Skeletal muscle satellite cell (primary cell): ENCODE measurements around the gene GPC3.

Experiments used
- H3K27me3 ChIP-seq: 2 replicates; pipeline ENCODE4 v1.7.0; 2013; ENCODE audit warnings: low read length; ENCODE audit not compliant: control insufficient read depth, insufficient read depth
- H3K36me3 ChIP-seq: 2 replicates; pipeline ENCODE4 v1.7.0; 2013; ENCODE audit warnings: mild to moderate bottlenecking, control low read depth, low read length; ENCODE audit not compliant: insufficient read depth
- H3K4me1 ChIP-seq: 2 replicates; pipeline ENCODE4 v1.7.0; 2013; ENCODE audit warnings: low read length; ENCODE audit not compliant: control insufficient read depth, insufficient read depth
- H3K4me2 ChIP-seq: 2 replicates; pipeline ENCODE4 v1.7.0; 2013; ENCODE audit warnings: mild to moderate bottlenecking, low read length
- H3K4me3 ChIP-seq: 2 replicates; pipeline ENCODE4 v1.7.0; 2013; ENCODE audit warnings: low read length
- H3K9ac ChIP-seq: 2 replicates; pipeline ENCODE4 v1.7.0; 2013; ENCODE audit warnings: mild to moderate bottlenecking, low read depth, low read length, moderate library complexity
- H3K9me3 ChIP-seq: replicated peaks from 2 replicates; pipeline ENCODE4 v1.7.0; 2013; ENCODE audit warnings: mild to moderate bottlenecking, control low read depth, low read length

The GPC3 gene

DNA sequence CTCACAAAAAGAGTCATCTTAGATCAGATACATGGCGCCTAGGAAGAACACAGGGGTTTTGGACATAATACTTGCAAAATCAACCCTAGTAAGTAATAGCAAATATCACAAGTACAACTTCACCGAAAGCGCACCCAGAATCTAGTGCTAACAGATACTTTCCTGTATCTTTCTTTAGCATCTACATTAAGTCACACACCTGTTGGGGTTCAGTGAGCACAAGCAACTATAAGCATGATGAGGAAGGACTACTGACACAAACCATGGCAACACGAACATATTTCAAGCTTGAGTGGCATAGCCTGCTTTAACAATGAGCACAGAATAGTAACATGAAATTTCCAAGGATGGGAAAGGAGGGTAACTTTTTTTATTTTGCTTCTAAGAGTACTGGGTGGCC lies 116.1 kb downstream of the GPC3 start:
- no peak overlapping the region for H3K9ac ChIP-seq
- peaks cover 10% of the 10 kb centered on the region for H3K27me3 ChIP-seq
- H3K9me3 ChIP-seq: no peaks in the 10 kb centered on the region
- no peaks in the 10 kb centered on the region for H3K4me1 ChIP-seq
- H3K4me3 ChIP-seq: no peak overlapping the region
- no peak overlapping the region for H3K4me2 ChIP-seq
- H3K36me3 ChIP-seq: no peaks in the 10 kb centered on the region

GRCh38 chrX:133868682-133869081 lies 116.7 kb downstream of the GPC3 start:
- H3K9ac ChIP-seq: no peak overlapping the region
- H3K4me1 ChIP-seq: no peaks in the 10 kb centered on the region
- no peak overlapping the region for H3K4me3 ChIP-seq
- H3K36me3 ChIP-seq: no peaks in the 10 kb centered on the region
- H3K9me3 ChIP-seq: no peaks in the 10 kb centered on the region
- H3K27me3 ChIP-seq: peaks cover 10% of the 10 kb centered on the region
- no peak overlapping the region for H3K4me2 ChIP-seq

GRCh38 chrX:133868250-133868649 lies 117.1 kb downstream of the GPC3 start:
- Histone ChIP-seq H3K9me3 (no peaks in the 10 kb centered on the region), H3K4me2 (no peak overlapping the region), H3K4me3 (no peak overlapping the region)

DNA sequence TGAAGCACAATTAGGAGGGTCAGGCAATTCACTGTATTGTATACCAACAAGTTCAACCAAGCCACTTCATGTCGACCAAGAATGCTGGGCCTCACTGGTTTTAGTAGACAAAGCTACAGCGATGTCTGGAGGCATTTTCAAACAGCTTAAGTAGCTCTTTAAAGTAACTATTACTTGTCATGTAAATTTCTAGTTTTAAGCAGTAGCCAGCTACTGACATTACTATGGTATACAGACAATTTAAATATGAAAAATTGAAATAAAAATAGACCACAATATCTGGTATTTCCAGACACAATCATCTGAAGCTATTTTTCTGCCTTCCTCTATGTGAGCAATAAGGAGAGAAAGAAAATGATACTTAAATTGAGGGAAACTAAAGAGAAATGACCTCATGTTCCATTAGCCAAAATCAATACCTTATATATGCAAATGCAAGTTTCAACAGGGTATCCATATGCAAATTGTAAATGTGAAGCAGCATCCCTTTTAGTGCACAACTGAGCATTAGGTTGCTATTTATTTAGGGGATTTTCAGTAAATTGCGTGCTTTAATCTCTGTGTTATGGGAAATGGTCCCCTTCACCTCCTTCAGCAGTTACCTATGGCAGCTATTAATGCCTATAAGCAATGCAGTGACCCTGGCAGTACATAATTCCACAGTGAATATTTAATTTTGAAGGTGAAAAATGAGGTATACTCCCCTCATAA lies 119.5 kb downstream of the GPC3 start:
- H3K36me3 ChIP-seq: no peaks in the 10 kb centered on the region
- H3K4me3 ChIP-seq: no peak overlapping the region
- no peak overlapping the region for H3K4me2 ChIP-seq
- no peaks in the 10 kb centered on the region for H3K9me3 ChIP-seq
- no peaks in the 10 kb centered on the region for H3K4me1 ChIP-seq
- no peak overlapping the region for H3K9ac ChIP-seq
- H3K27me3 ChIP-seq: peaks cover 10% of the 10 kb centered on the region

More at GRCh38 chrX:133868250-133868649, 117.1 kb downstream of the GPC3 start:
- no peak overlapping the region for H3K9ac ChIP-seq
- H3K27me3 ChIP-seq: peaks cover 10% of the 10 kb centered on the region
- H3K4me1 ChIP-seq: no peaks in the 10 kb centered on the region
- no peaks in the 10 kb centered on the region for H3K36me3 ChIP-seq

DNA sequence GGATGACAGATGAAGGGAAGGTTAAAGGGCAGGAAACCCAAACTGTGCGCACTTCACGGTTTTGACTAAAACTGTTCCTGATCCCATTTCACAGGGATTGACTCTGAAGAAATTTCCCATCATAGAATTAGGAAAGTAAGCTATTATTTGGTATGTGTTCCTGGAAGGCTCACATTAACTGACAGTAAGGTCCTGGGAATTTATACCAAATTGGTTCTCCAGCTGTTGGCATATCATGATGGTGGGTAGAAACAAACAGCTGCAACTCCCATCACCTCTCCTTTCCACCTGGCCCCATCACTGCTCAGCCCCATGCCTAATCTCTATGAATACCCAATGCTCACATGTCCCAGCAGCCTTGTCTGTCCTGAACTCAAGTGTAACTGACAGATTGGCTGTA lies 121.2 kb downstream of the GPC3 start:
- Histone ChIP-seq H3K9me3 (no peaks in the 10 kb centered on the region), H3K9ac (no peak overlapping the region), H3K4me3 (no peak overlapping the region), H3K36me3 (no peaks in the 10 kb centered on the region), H3K27me3 (peaks cover 15% of the 10 kb centered on the region), H3K4me1 (no peaks in the 10 kb centered on the region), H3K4me2 (no peak overlapping the region)

GRCh38 chrX:133859860-133860259 lies 125.5 kb downstream of the GPC3 start:
- no peaks in the 10 kb centered on the region for H3K4me1 ChIP-seq
- no peaks in the 10 kb centered on the region for H3K9me3 ChIP-seq
- no peaks in the 10 kb centered on the region for H3K36me3 ChIP-seq
- no peak overlapping the region for H3K4me3 ChIP-seq
- H3K9ac ChIP-seq: no peak overlapping the region
- H3K27me3 ChIP-seq: peaks cover 10% of the 10 kb centered on the region
- H3K4me2 ChIP-seq: no peak overlapping the region

DNA sequence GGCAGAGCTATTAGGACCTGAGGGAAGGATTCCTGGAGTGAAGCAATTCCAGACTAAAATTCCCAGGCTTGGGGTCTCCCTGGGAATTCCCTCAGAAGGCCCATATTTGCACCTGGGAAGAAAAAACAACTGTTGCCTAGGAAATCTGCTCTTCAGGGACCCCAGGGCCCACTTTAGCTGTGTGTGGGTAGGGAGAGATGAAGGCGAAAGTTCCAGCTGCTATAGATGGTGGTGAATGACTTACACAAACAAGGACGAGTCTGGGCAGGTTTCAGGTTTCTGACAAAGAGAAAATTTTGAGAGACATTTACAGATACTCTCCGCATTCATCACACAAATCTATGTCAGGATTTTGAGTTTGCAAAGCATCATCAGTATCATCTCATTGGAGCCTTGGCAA lies 126.1 kb downstream of the GPC3 start:
- no peak overlapping the region for H3K4me3 ChIP-seq
- H3K36me3 ChIP-seq: no peaks in the 10 kb centered on the region
- no peak overlapping the region for H3K4me2 ChIP-seq
- no peaks in the 10 kb centered on the region for H3K9me3 ChIP-seq
- H3K4me1 ChIP-seq: no peaks in the 10 kb centered on the region
- no peak overlapping the region for H3K9ac ChIP-seq
- peaks cover 10% of the 10 kb centered on the region for H3K27me3 ChIP-seq

DNA sequence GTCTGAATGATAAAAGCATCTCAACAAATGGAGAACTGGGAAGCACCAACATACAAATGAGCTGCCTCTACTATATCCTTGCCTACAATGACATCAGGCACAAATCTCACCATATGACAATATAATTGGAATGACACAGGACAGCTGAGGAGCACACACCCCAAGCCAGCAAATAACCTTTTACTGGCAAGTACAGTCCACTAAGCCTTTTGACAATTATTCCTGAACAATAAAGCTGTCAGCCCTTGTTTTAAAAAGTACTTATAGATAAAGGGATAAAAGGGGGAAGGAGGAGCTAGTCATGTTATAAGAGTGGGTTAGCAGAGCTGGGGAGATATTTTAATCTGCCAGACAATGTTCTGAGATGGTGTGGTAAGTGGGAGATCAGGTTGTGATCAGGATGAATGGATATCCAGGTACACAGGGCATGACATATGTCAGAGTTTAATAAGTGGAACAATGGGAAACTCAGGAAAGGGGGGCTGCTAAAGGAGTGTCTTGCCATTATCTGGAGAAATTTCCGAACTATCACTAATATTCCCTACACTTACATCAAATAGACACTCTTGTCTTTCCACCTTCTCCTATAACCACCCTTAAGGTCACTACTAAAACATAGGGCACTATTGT lies 127.6 kb downstream of the GPC3 start:
- H3K27me3 ChIP-seq: peaks cover 14% of the 10 kb centered on the region

DNA sequence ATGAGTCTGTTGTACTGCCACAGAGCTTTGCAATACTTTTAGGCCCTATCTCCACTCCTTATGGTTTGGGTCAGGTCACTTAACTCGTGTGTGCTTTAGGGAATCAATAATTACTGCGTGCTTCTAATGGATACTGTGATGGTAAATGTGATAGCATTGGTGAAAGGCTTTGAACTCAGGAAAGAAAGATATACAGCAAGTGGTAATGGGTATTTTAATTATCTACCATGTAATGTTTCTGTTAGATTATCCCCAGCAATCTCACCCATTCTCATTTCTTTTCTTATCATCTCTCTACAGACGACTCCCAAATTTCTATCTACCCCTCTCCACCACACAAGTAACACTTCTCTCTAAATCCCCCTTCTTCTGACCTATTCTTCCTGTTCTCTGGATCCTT lies 128.6 kb downstream of the GPC3 start:
- no peak overlapping the region for H3K9ac ChIP-seq
- H3K4me1 ChIP-seq: no peaks in the 10 kb centered on the region
- H3K4me3 ChIP-seq: no peak overlapping the region
- H3K27me3 ChIP-seq: peaks cover 14% of the 10 kb centered on the region
- no peak overlapping the region for H3K4me2 ChIP-seq
- H3K9me3 ChIP-seq: no peaks in the 10 kb centered on the region
- no peaks in the 10 kb centered on the region for H3K36me3 ChIP-seq

More for the DNA sequence above, 127.6 kb downstream of the GPC3 start:
- H3K4me3 ChIP-seq: no peak overlapping the region
- H3K4me1 ChIP-seq: no peaks in the 10 kb centered on the region
- no peaks in the 10 kb centered on the region for H3K9me3 ChIP-seq
- H3K4me2 ChIP-seq: no peak overlapping the region
- H3K9ac ChIP-seq: no peak overlapping the region
- no peaks in the 10 kb centered on the region for H3K36me3 ChIP-seq

- Histone ChIP-seq H3K4me3 (no peak overlapping the region), H3K4me1 (no peaks in the 10 kb centered on the region), H3K9ac (no peak overlapping the region), H3K4me2 (no peak overlapping the region), H3K9me3 (no peaks in the 10 kb centered on the region), H3K36me3 (no peaks in the 10 kb centered on the region), H3K27me3 (peaks cover 10% of the 10 kb centered on the region)
Observed at GRCh38 chrX:133854290-133854689, 131.1 kb downstream of the GPC3 start.

GRCh38 chrX:133852837-133853356 lies 132.5 kb downstream of the GPC3 start:
- Histone ChIP-seq H3K9ac (no peak overlapping the region), H3K4me2 (no peak overlapping the region), H3K4me1 (no peaks in the 10 kb centered on the region), H3K4me3 (no peak overlapping the region), H3K9me3 (no peaks in the 10 kb centered on the region), H3K36me3 (no peaks in the 10 kb centered on the region), H3K27me3 (peaks cover 10% of the 10 kb centered on the region)

- Histone ChIP-seq H3K4me1 (no peaks in the 10 kb centered on the region), H3K4me2 (no peak overlapping the region), H3K36me3 (no peaks in the 10 kb centered on the region), H3K27me3 (peaks cover 8% of the 10 kb centered on the region), H3K9ac (no peak overlapping the region), H3K4me3 (no peak overlapping the region), H3K9me3 (no peaks in the 10 kb centered on the region)
Observed at GRCh38 chrX:133852401-133852800, 133.0 kb downstream of the GPC3 start.
